Right lobe of liver (tissue), 4 donors: Measurements from ENCODE around the gene CITED2.

Experiments
- CTCF ChIP-seq, 4 donors: fragments of 200-600 bp in 3 of 4; fragments of 450-650 bp in 1 of 4; IDR thresholded peaks; one replicate each; pipeline versions ENCODE4 v1.5.1 to v1.8.0; 2016 to 2022; ENCODE audit warnings: antibody characterized with exemption in 4 of 4, mild to moderate bottlenecking in 2 of 4
- POLR2A ChIP-seq: fragments of 450-650 bp; IDR thresholded peaks from one replicate; pipeline ENCODE4 v1.6.1; 2017; ENCODE audit warnings: antibody characterized with exemption, mild to moderate bottlenecking
- donor health status: DM: no; HTN: no; CAD: no.
- donor health status: DM: no; HTN: no; CAD: no.
- donor health status: DM: no; HTN: yes; CAD: no.

GRCh38 chr6:139355172-139355571 is 19.3 kb downstream of the CITED2 start:
- TF ChIP-seq CTCF (IDR thresholded peaks at IDR 0.05) (no peak), POLR2A (no peak)
